Activated gamma-delta T cell treated with Interleukin-2 at 50 U/mL for 16 hours (primary cell): Measurements from ENCODE around the gene EBPL.
A peak's percentile ranks its signal among the peaks of the same experiment; 100 is the strongest.
"Not testable (repeated sequence)": the region's sequence is repeated elsewhere in the genome, so short reads cannot be mapped to it uniquely, and the experiment has no call there.

Experiments used
- DNase-seq: peaks from one replicate; pipeline ENCODE4 v3.0.0-alpha.2; 2020

The EBPL gene

GRCh38 chr13:49632156-49632555 is 59.1 kb downstream of the EBPL start:
- no peak for DNase-seq

DNA sequence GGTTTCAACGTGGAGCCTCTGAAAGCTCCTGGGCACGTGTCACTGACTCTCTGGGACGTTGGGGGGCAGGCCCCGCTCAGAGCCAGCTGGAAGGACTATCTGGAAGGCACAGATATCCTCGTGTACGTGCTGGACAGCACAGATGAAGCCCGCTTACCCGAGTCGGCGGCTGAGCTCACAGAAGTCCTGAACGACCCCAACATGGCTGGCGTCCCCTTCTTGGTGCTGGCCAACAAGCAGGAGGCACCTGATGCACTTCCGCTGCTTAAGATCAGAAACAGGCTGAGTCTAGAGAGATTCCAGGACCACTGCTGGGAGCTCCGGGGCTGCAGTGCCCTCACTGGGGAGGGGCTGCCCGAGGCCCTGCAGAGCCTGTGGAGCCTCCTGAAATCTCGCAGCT is 60.7 kb downstream of the EBPL start:
- no peak for DNase-seq

DNA sequence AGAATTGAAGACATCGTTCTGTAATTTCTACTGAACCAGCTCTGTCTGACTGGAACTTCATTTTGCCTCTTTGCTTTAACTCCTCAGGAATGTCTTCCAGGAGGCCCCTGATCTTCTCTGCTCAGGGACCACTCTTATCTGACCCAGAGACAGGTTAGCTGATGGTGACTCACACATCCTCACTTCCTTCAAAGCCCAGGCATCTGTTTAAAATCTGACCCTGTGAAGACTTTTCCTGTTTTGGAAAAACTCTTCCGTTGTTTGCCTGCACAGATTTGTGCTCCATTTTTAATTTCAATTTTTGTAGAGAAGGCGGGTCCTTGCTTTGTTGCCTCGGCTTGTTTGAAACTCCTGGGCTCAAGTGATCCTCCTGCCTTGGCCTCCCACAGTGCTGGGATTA is 61.3 kb downstream of the EBPL start:
- DNase-seq: no peak

DNA sequence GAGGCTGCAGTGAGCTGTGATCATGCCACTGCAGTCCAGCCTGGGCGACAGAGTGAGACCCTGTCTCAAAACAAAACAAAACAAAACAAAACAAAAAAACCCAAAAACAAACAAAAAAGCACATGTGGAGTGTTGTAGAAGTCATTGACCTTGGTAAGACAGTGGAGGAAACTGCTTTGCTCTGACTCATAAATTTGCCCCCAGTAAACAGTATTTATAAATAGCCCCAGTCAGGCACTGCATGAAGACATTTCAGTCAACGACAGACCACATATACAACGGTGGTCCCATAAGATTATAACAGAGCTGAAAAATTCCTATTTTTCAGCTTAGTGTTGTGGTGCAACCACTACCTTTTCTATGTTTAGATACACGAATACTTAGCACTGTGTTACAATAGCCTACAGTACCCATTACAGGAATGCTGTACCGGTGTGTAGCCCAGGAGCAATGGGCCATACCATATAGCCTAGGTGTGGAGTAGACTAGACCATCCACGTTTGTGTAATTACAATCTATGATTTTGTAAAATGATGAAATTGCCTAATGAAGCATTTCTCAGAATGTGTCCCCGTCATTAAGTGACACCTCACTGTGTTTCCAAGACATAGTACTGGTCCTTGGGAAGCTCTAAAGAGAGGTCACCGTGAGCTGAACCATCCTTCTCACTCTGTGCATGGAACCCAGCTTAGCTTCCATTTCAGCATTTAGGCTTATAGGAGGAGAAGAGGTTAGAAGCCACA is 61.9 kb downstream of the EBPL start:
- no peak for DNase-seq

DNA sequence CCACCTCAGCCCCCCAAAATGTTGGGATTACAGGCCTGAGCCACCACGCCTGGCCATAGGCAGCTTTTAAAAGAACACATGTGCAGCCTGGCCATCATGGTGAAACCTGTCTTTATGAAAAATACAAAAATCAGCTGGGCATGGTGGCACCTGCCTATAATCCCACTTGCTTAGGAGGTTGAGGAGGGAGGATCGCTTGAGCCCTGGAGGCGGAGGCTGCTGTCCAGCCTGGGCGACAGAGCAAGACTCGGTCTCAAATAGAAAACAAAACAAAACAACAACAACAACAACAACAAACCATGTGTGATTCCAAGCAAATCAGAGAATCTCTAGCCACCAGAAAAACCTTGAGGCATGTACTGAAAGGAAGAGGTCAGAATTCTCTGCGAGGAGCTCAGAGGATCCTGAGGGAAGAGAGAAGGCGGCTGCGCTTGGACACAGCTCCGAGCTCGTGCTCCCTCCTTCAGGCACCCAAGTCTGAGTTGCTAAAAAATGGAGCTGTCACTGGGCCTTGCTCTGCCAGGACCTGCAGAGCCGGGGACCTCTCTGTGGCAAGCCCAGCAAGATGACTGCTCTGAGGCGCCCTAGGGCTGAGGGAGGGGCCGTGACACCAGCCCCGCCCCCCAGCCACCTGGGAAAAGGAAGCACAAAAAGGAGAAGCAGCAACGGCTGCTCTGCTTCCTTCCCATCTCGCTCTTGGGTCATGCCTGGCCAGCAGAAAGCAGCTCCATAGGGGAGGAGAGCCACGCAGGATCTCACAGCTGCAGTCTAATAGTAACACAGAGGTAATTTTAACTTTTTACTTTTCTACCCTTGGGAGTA is 63.2 kb downstream of the EBPL start, which contains the start of gene ARL11:
ARL11 (plus strand) TSS at position 677 of the 822 bp plus-strand sequence. CDS start 1,941 bp downstream, outside the sequence.
- DNase-seq: peak; percentile 41

DNA sequence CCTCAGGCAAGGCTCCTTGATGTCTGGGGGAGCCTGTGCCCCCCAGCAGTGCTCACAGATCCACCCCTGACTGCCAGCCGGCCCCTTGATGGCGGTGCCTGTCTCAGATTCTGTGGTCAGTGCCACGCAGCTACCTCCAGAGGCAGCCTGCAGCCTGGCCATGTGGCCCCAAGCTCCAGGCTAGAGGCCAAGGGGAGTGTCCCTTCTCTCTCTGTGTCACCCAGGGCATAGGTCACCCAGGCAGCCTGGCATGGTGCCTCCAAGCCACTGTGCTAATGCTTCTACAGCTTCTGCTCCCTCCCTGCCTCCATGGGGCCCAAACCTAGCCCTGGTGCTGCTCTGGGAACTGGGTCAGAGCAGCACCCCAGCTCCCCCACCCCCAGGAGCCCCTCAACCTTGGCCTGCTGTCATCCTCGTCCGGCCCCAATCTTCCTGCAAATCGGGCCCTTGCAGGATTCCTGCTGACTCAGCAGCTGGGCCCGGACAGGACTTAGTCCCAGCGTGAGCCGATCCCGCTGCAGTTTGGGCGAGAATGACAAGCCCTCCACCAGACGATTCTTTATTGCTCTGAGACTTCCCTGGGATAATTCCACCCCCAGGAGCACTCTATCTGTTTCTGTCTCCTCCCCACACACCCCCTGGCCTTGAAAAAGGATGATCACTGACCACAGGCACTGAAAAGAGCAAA is 65.8 kb downstream of the EBPL start:
- no peak for DNase-seq

- no peak for DNase-seq
Measured at GRCh38 chr13:49624229-49624628, 67.1 kb downstream of the EBPL start.

GRCh38 chr13:49622174-49622946 is 68.9 kb downstream of the EBPL start:
- DNase-seq: no peak

DNA sequence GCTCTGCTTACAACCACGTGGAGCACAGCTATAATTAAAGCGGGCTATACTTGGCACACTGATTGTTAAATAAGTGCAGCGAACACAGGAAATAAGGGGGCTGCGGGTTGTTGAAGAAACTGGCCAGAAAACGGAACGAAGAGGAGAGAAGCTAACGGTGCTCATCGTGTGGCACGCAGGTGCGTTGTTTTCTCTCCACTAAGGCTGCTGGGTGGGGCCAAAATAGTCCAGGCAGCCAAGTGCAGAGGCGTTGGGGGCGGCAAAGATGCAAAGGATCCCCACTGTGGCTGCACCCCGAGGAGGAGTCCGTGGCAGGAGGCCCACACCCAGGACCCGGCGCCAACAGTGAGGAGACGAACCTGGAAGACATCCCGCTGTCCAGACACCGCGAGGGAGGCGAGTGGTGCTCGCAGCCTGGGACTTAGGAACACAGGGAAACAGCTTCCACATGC is 71.1 kb downstream of the EBPL start:
- DNase-seq: peak; percentile 6

DNA sequence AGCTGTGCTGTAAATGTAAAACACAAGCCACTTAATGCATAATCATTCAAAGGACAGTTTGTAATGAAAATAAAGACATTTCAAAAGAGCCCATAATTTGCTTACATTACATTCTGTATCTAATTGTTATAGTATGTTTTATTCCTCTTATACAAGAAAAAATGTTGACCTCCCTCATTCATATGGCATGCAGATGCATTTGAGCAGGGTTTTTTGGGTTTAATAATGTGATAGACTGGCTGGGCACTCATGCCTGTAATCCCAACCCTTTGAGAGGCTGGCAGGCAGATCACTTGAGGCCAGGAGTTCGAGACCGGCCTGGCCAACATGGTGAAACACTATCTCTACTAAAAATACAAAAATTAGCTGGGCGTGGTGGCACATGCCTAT is 74.6 kb downstream of the EBPL start:
- no peak for DNase-seq

- no peak for DNase-seq
Measured at GRCh38 chr13:49615836-49616675, 75.2 kb downstream of the EBPL start.

GRCh38 chr13:49612042-49612441 is 79.2 kb downstream of the EBPL start:
- not testable (repeated sequence) for DNase-seq
